Measurements from ENCODE around the gene USH1G. TPM values are rescaled to one million over a fixed set of nuclear protein-coding genes. Genes with fewer than 3 reads are reported as not detected.

The USH1G gene
- total and polyA plus RNA-seq, 2 of the 13 experiments (the other 11 are each of a cell fraction or from before 2014, with no cell fraction given): 0.04 TPM; not detected in 1

DNA sequence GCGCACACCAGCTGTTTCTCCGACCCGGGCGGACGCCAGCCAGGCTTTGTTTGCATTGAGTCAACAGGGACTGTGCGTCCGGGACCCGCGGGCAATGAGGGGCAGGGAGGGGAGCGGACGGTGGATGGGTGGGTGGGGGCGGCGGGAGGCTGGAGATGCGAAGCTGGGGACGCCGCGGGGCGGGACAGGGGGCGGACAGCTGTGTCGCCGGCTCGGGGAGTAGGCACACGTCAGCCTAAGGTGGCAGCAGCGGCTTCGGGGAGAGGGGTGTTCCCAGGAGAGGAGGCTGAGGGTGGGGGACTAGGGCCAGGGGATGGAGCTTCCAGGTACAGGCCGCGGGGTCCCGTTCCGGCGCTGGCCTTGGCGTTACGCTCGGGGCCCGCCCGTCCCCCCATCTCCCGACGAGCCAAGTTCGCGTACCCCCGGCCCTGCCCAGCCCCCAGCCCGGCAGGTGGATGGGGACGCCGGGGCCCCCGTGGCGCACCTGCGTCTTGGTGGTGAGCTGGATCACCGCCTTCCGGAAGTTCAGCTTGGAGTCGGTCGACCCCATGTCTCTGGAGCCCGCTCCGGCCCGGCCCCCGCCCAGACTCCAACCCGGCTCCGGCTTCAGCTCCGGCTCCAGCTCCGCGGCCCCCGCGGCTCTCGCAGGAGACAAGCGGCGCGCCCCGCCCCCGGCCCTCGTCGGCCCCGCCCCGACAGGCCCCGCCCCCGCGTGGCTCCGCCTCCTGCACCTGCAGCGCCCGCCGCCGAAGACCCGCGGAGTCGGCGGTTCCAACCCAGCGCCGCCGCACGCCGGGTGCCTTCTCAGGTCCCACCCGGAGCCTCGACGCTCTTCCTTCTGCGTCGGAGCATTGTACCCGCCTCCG, 49.3 kb upstream of the USH1G start, which contains the start of gene HID1 (continued):
- TF ChIP-seq, protein P1, sequence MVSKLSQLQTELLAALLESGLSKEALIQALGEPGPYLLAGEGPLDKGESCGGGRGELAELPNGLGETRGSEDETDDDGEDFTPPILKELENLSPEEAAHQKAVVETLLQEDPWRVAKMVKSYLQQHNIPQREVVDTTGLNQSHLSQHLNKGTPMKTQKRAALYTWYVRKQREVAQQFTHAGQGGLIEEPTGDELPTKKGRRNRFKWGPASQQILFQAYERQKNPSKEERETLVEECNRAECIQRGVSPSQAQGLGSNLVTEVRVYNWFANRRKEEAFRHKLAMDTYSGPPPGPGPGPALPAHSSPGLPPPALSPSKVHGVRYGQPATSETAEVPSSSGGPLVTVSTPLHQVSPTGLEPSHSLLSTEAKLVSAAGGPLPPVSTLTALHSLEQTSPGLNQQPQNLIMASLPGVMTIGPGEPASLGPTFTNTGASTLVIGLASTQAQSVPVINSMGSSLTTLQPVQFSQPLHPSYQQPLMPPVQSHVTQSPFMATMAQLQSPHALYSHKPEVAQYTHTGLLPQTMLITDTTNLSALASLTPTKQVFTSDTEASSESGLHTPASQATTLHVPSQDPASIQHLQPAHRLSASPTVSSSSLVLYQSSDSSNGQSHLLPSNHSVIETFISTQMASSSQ (IDR thresholded peaks at IDR 0.05; ENCODE audit: low read depth): no peak
- TF ChIP-seq, protein P1 (CRISPR knock-in tag; IDR thresholded peaks at IDR 0.05; ENCODE audit: borderline replicate concordance): no peak; the same call in 1 of the 2 replicates
- TF ChIP-seq ZBTB21 (CRISPR knock-in tag; IDR thresholded peaks at IDR 0.05): no peak
- TF ChIP-seq U2AF2 (IDR thresholded peaks at IDR 0.05; ENCODE audit: low read depth, low read length): no peak
- TF ChIP-seq, protein P2, sequence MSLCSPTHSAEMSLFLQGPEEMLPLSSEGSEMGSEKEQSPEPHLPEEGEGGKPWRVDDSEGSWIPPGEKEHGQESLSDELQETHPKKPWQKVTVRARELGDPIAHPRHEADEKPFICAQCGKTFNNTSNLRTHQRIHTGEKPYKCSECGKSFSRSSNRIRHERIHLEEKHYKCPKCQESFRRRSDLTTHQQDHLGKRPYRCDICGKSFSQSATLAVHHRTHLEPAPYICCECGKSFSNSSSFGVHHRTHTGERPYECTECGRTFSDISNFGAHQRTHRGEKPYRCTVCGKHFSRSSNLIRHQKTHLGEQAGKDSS (CRISPR knock-in tag; IDR thresholded peaks at IDR 0.05; ENCODE audit: borderline replicate concordance, low read depth): 0 out of 2 replicates have a peak, but pooled peaks have one; percentile 18
- peak; percentile 27 for TF ChIP-seq IKZF4 (CRISPR knock-in tag; IDR thresholded peaks at IDR 0.05; ENCODE audit: borderline replicate concordance, low read depth, not compliant biosample characterization)
- TF ChIP-seq ZNF598 (CRISPR knock-in tag; IDR thresholded peaks at IDR 0.05; ENCODE audit: borderline replicate concordance): no peak
- TF ChIP-seq NFE2L2 (IDR thresholded peaks at IDR 0.05; ENCODE audit: low read length): no peak
- no peak for TF ChIP-seq ZNF136 (CRISPR knock-in tag; IDR thresholded peaks at IDR 0.05; ENCODE audit: low read depth)
- no peak for TF ChIP-seq NR2F2 (IDR thresholded peaks at IDR 0.05; ENCODE audit: borderline replicate concordance, low read depth)
- TF ChIP-seq, protein P3, sequence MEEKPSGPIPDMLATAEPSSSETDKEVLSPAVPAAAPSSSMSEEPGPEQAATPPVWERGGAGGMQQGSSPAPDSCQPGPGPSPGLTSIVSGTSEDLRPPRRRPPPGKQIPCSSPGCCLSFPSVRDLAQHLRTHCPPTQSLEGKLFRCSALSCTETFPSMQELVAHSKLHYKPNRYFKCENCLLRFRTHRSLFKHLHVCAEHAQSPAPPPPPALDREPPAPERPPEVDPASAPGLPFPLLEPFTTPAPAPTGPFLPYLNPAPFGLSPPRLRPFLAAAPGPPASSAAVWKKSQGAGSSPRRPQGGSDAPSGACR (CRISPR knock-in tag; IDR thresholded peaks at IDR 0.05): peak; percentile 66
- TF ChIP-seq ZNF331 (CRISPR knock-in tag; IDR thresholded peaks at IDR 0.05): peak; percentile 59; the same call in 1 of the 2 replicates
- TF ChIP-seq ZNF558 (CRISPR knock-in tag; IDR thresholded peaks at IDR 0.05; ENCODE audit: borderline replicate concordance): no peak
- TF ChIP-seq NCOR1 (IDR thresholded peaks at IDR 0.05; ENCODE audit: borderline replicate concordance, low read length): no peak
- TF ChIP-seq RBAK (CRISPR knock-in tag; IDR thresholded peaks at IDR 0.05): no peak
- no peak for TF ChIP-seq TBX2 (CRISPR knock-in tag; IDR thresholded peaks at IDR 0.05; ENCODE audit: borderline replicate concordance)
- peak; percentile 29 for TF ChIP-seq PHF21A (CRISPR knock-in tag; IDR thresholded peaks at IDR 0.05)
- TF ChIP-seq SALL1 (CRISPR knock-in tag; IDR thresholded peaks at IDR 0.05): no peak; the same call in none of the 2 replicates
- no peak for TF ChIP-seq ZSCAN31 (CRISPR knock-in tag; IDR thresholded peaks at IDR 0.05; ENCODE audit: low read depth)
- TF ChIP-seq, protein P4, sequence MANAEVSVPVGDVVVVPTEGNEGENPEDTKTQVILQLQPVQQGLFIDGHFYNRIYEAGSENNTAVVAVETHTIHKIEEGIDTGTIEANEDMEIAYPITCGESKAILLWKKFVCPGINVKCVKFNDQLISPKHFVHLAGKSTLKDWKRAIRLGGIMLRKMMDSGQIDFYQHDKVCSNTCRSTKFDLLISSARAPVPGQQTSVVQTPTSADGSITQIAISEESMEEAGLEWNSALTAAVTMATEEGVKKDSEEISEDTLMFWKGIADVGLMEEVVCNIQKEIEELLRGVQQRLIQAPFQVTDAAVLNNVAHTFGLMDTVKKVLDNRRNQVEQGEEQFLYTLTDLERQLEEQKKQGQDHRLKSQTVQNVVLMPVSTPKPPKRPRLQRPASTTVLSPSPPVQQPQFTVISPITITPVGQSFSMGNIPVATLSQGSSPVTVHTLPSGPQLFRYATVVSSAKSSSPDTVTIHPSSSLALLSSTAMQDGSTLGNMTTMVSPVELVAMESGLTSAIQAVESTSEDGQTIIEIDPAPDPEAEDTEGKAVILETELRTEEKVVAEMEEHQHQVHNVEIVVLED (CRISPR knock-in tag; IDR thresholded peaks at IDR 0.05; ENCODE audit: borderline replicate concordance): peak; percentile 43; the same call in 1 of the 2 replicates
- 0 out of 2 replicates have a peak, but pooled peaks have one; percentile 45 for TF ChIP-seq POGZ (CRISPR knock-in tag; IDR thresholded peaks at IDR 0.05)

All from HepG2 (cell line).